Hematopoietic multipotent progenitor cell treated with erythropoietin and hydrocortisone succinate and interleukin-3 and kit ligand, for 17 days (in vitro differentiated cells): Measurements from ENCODE around the gene PLD4.

Source experiments
- DNase-seq: peaks from one replicate; pipeline ENCODE4 v3.0.0-alpha.2; 2015; ENCODE audit warnings: low spot score

Gene PLD4

GRCh38 chr14:104956290-104956890 is 31.7 kb downstream of the PLD4 start:
- no peak for DNase-seq

- DNase-seq, result no peak
These were observed 32.8 kb downstream of the PLD4 start for GRCh38 chr14:104957146-104958113.

GRCh38 chr14:104964546-104964945 is 39.9 kb downstream of the PLD4 start:
- DNase-seq, result no peak

GRCh38 chr14:104965561-104966231 is 41.0 kb downstream of the PLD4 start:
- no peak for DNase-seq

- DNase-seq, result no peak
These were observed 41.7 kb downstream of the PLD4 start for GRCh38 chr14:104966261-104966865.

- no peak for DNase-seq
These were observed 42.3 kb downstream of the PLD4 start for GRCh38 chr14:104966981-104967385.

- no peak for DNase-seq
These were observed 42.9 kb downstream of the PLD4 start for GRCh38 chr14:104967386-104968152.

- no peak for DNase-seq
These were observed 43.5 kb downstream of the PLD4 start for GRCh38 chr14:104968153-104968527.

GRCh38 chr14:104968541-104969401 is 44.1 kb downstream of the PLD4 start:
- DNase-seq, result no peak

- DNase-seq, result no peak
These were observed 45.1 kb downstream of the PLD4 start for GRCh38 chr14:104969741-104970230.

GRCh38 chr14:104970231-104971068 is 45.8 kb downstream of the PLD4 start:
- DNase-seq, result no peak

GRCh38 chr14:104971447-104972240 is 47.0 kb downstream of the PLD4 start:
- DNase-seq, result no peak

- no peak for DNase-seq
These were observed 47.8 kb downstream of the PLD4 start for GRCh38 chr14:104972301-104973134.

- no peak for DNase-seq
These were observed 48.4 kb downstream of the PLD4 start for GRCh38 chr14:104973135-104973384.

GRCh38 chr14:104973385-104974145 is 48.9 kb downstream of the PLD4 start:
- DNase-seq, result no peak

GRCh38 chr14:104974146-104974541 is 49.5 kb downstream of the PLD4 start:
- DNase-seq, result no peak

- DNase-seq, result no peak
These were observed 50.1 kb downstream of the PLD4 start for GRCh38 chr14:104974665-104975390.
